K562 (cell line): ENCODE results near the gene SHANK3. TPM values are rescaled to one million over a fixed set of nuclear protein-coding genes. Genes with fewer than 3 reads are reported as not detected.

Source experiments
- ATAC-seq: fragments of 200-7000 bp; cut with Tn5 transposase; 3 replicates; pipeline ENCODE4 v1.9.1; 2020; ENCODE audit warnings: moderate library complexity
- BruUV-seq: library from RNA; stranded (reverse); fragments of 400-500 nt; replicated peaks from 2 replicates; lab custom pipeline; 2021; lab: Mats Ljungman, UMichigan
- CTCF ChIA-PET: fragments of 300-600 bp; formaldehyde crosslinking; extraction: SDS; loops from one replicate; lab custom pipeline; 2021; ENCODE audit warnings: low intra/inter-chr PET ratio; lab: Yijun Ruan, JAX
- POLR2A ChIA-PET: fragments of 300-600, 350-650 bp; sonication (Branson Sonifier 250); formaldehyde crosslinking; extraction: SDS; loops from one replicate; lab custom pipeline; 2021; ENCODE audit warnings: antibody characterized with exemption, inconsistent platforms; lab: Yijun Ruan, JAX
- DNase-seq, 4 experiments: peaks; one replicate each; pipeline versions ENCODE4 v3.0.0 to v3.0.0-alpha.2; 2011 to 2018; ENCODE audit warnings: low spot score in 3 of 4, mixed read lengths in 3 of 4; ENCODE audit errors: extremely low read depth in 1 of 4
- FAIRE-seq: peaks from 2 replicates; lab custom pipeline; 2011; peaks lifted over from hg19 to GRCh38; lab: Jason Lieb, UNC
- H2AFZ ChIP-seq: 2 replicates; pipeline ENCODE4 v1.6.0; 2011; ENCODE audit warnings: low read depth, low read length, control low read depth, inconsistent platforms
- H3K27ac ChIP-seq: fragments of 200-600 bp; 3 replicates; pipeline ENCODE4 v1.8.0; 2011; ENCODE audit warnings: low read depth, mild to moderate bottlenecking, control low read depth, inconsistent platforms, low read length, moderate library complexity, mixed read lengths; ENCODE audit errors: extremely low read depth
- H3K27me3 ChIP-seq, 2 experiments: fragments of 300-600 bp in 1 of 2; 2 replicates in 1 of 2; 3 replicates in 1 of 2; pipeline versions ENCODE4 v1.6.0 to v1.8.0; 2011; ENCODE audit warnings: inconsistent platforms in 2 of 2, low read length in 2 of 2, mild to moderate bottlenecking in 1 of 2, mixed read lengths in 1 of 2, moderate library complexity in 1 of 2; ENCODE audit not compliant: control insufficient read depth in 2 of 2, insufficient read depth in 2 of 2
- H3K36me3 ChIP-seq: fragments of 300-600 bp; 3 replicates; pipeline ENCODE4 v1.8.0; 2011; ENCODE audit warnings: mild to moderate bottlenecking, low read length, inconsistent platforms; ENCODE audit not compliant: control insufficient read depth, insufficient read depth
- H3K4me1 ChIP-seq, 2 experiments: fragments of 200-600 bp in 1 of 2; replicated peaks in 1 of 2; 2 replicates in 1 of 2; 3 replicates in 1 of 2; pipeline versions ENCODE4 v1.5.1 to v1.8.0; 2011; ENCODE audit warnings: inconsistent platforms in 2 of 2, low read length in 2 of 2, mild to moderate bottlenecking in 1 of 2, mixed read lengths in 1 of 2, moderate library complexity in 1 of 2; ENCODE audit not compliant: control insufficient read depth in 2 of 2, insufficient read depth in 2 of 2
- H3K4me2 ChIP-seq: 2 replicates; pipeline ENCODE4 v1.6.1; 2011; ENCODE audit warnings: low read length, control low read depth, inconsistent platforms, mixed read lengths; ENCODE audit not compliant: insufficient read depth
- H3K4me3 ChIP-seq: fragments of 200-600 bp; sonication (generic), shearing (Covaris generic); 2 replicates; pipeline ENCODE4 v1.5.1; 2016; ENCODE audit warnings: control low read depth, inconsistent platforms
- H3K79me2 ChIP-seq: fragments of 200-600 bp; 3 replicates; pipeline ENCODE4 v1.8.0; 2011; ENCODE audit warnings: low read length, inconsistent platforms; ENCODE audit not compliant: control insufficient read depth, insufficient read depth
- H3K9ac ChIP-seq, 2 experiments: 2 replicates each; pipeline versions ENCODE4 v1.6.0 to v1.6.1; 2011; ENCODE audit warnings: low read depth in 2 of 2, low read length in 2 of 2, control low read depth in 1 of 2, inconsistent platforms in 1 of 2, mild to moderate bottlenecking in 1 of 2, mixed read lengths in 1 of 2; ENCODE audit not compliant: insufficient read depth in 1 of 2
- H3K9me1 ChIP-seq: one replicate; pipeline ENCODE4 v1.6.0; 2011; ENCODE audit warnings: inconsistent platforms, mild to moderate bottlenecking, low read length, moderate library complexity; ENCODE audit not compliant: control insufficient read depth, insufficient read depth
- H3K9me3 ChIP-seq: replicated peaks from 2 replicates; pipeline ENCODE4 v1.5.1; 2011; ENCODE audit warnings: low read depth, low read length, inconsistent platforms; ENCODE audit not compliant: control insufficient read depth, insufficient read depth
- H4K20me1 ChIP-seq: replicated peaks from 2 replicates; pipeline ENCODE4 v1.6.1; 2011; ENCODE audit warnings: low read length, inconsistent platforms, mixed read lengths; ENCODE audit not compliant: control insufficient read depth, insufficient read depth
- ARNT ChIP-seq, 2 experiments: fragments of 450-650 bp; IDR thresholded peaks; 2 replicates each; pipeline ENCODE4 v1.6.1; 2016; ENCODE audit warnings: mild to moderate bottlenecking in 1 of 2
- ELF1 ChIP-seq: fragments of 200-800 bp; sonication (Bioruptor generic); IDR thresholded peaks from 2 replicates; pipeline ENCODE4 v1.6.1; 2016; ENCODE audit warnings: missing genetic modification characterization, missing compliant biosample characterization
- GATAD2B ChIP-seq: fragments of 450-650 bp; IDR thresholded peaks from 2 replicates; pipeline ENCODE4 v1.6.1; 2017; ENCODE audit warnings: mild to moderate bottlenecking, borderline replicate concordance
- HNRNPLL ChIP-seq: fragments of 200-400 bp; formaldehyde crosslinking; IDR thresholded peaks from 2 replicates; pipeline ENCODE4 v1.6.1; 2017; ENCODE audit warnings: low read length, low read depth, mild to moderate bottlenecking; ENCODE audit not compliant: poor library complexity, severe bottlenecking
- KDM5B ChIP-seq: fragments of 200-600 bp; sonication (generic); IDR thresholded peaks from 2 replicates; pipeline ENCODE4 v1.6.1; 2012; ENCODE audit warnings: low read depth, mild to moderate bottlenecking, moderate library complexity, low read length, control low read depth, inconsistent platforms; ENCODE audit not compliant: insufficient replicate concordance
- RHOXF2B ChIP-seq: fragments of 250-450 bp; sonication (Bioruptor Pico); conservative IDR thresholded peaks from 2 replicates; pipeline ENCODE4 v1.5.1; 2021
- SAFB2 ChIP-seq: fragments of 200-400 bp; formaldehyde crosslinking; IDR thresholded peaks from 2 replicates; pipeline ENCODE4 v1.6.1; 2018; ENCODE audit warnings: borderline replicate concordance, low read length, low read depth, moderate library complexity; ENCODE audit not compliant: severe bottlenecking
- STAT5A ChIP-seq: IDR thresholded peaks from 2 replicates; pipeline ENCODE4 v1.6.1; 2012; ENCODE audit warnings: low read length, inconsistent platforms, borderline replicate concordance
- STAT6 ChIP-seq: sonication (generic); formaldehyde crosslinking; IDR thresholded peaks from 2 replicates; pipeline ENCODE4 v1.8.1; 2023; ENCODE audit warnings: mild to moderate bottlenecking, missing genetic modification reagents
- TAF9B ChIP-seq: fragments of 450-650 bp; IDR thresholded peaks from 2 replicates; pipeline ENCODE4 v1.6.1; 2018; ENCODE audit warnings: mild to moderate bottlenecking; ENCODE audit not compliant: partially characterized antibody
- ZBED1 ChIP-seq: IDR thresholded peaks from 2 replicates; pipeline ENCODE4 v1.6.1; 2014
- ZNF124 ChIP-seq: sonication (generic); formaldehyde crosslinking; IDR thresholded peaks from 2 replicates; pipeline ENCODE4 v1.8.1; 2022; ENCODE audit warnings: missing genetic modification reagents
- ZNF133 ChIP-seq: fragments of 250-450 bp; sonication (Bioruptor Pico); IDR thresholded peaks from 2 replicates; pipeline ENCODE4 v1.4.0; 2020; ENCODE audit warnings: mild to moderate bottlenecking
- ZNF584 ChIP-seq: fragments of 200-800 bp; sonication (Bioruptor generic); IDR thresholded peaks from 2 replicates; pipeline ENCODE4 v1.6.1; 2016; ENCODE audit warnings: low read depth, mild to moderate bottlenecking, missing genetic modification characterization, missing compliant biosample characterization
- WGBS: fragments of 100-300 bp; shearing (Covaris generic); methylation state at CpG from one replicate; pipeline ENCODE4 v1.1.6; 2016; ENCODE audit warnings: low coverage, mixed read lengths; ENCODE audit not compliant: insufficient coverage; ENCODE audit errors: missing lambda C conversion rate; 5-methylcytosine and 5-hydroxymethylcytosine counted together
- in situ Hi-C: fragments of 300-500 bp; cut with MboI; formaldehyde crosslinking; loops from 4 replicates; pipeline ENCODE4 v1.15.0; 2018; ENCODE audit warnings: inconsistent platforms, mixed read lengths
- intact Hi-C: fragments of 100-400 bp; cut with micrococcal nuclease; formaldehyde crosslinking; loops from 2 replicates; pipeline ENCODE4 v1.14.2; 2022
- polyA plus RNA-seq, 8 experiments: library from polyadenylated mRNA; depleted of rRNA in 4 of 8; stranded (reverse) in 5 of 8; unstranded in 3 of 8; fragments of >200 nt; fragmentation: Nextera tagmentation in 2 of 8; fragmentation: Illumina TruSeq in 1 of 8; extraction: Ambion mirVana in 2 of 8; extraction: Trizol in 1 of 8; gene quantifications; 2 replicates each; pipeline versions ENCODE4 v1.2.1 to v1.2.3, GENCODE V29; 2011 to 2014; ENCODE audit warnings: inconsistent platforms in 1 of 8, missing spikeins in 1 of 8
- total RNA-seq, 7 experiments: library from RNA; depleted of rRNA in 6 of 7; stranded (reverse); fragments of >200 nt in 6 of 7; fragmentation: Illumina TruSeq in 2 of 7; extraction: Trizol in 2 of 7; gene quantifications; 2 replicates each; pipeline versions ENCODE4 v1.2.1 to v1.2.3, GENCODE V29; 2011 to 2021; ENCODE audit warnings: low replicate concordance in 1 of 7

The SHANK3 gene
- total and polyA plus RNA-seq, 9 of the 15 experiments (the other 6 are each of a cell fraction or from before 2014, with no cell fraction given) = 0.01 to 0.07 (median 0.03) TPM; not detected in 6

GRCh38 chr22:50706481-50707125 lies 34.0 kb downstream of the SHANK3 start:
- Histone ChIP-seq H3K36me3 (no peaks in the 10 kb centered on the region), H3K27ac (no peak overlapping the region), H3K9me1 (no peaks in the 10 kb centered on the region), H3K27me3 (peaks cover 0 to 39% of the 10 kb centered on the region in 2 experiments; a peak in 2 of 5 replicates), H3K4me1 (peaks cover 0 to 23% of the 10 kb centered on the region in 2 experiments; a peak in 2 of 5 replicates), H3K4me3 (no peak overlapping the region)
- no peak for DNase-seq
- ATAC-seq = no peak
- no TSS peak for BruUV-seq
- ChIA-PET CTCF (no interaction called here), POLR2A (no interaction called here)
- no peak for TF ChIP-seq ZNF133 (CRISPR knock-in tag)
- no peak for TF ChIP-seq SAFB2
- no peak for TF ChIP-seq TAF9B
- TF ChIP-seq, all 486 proteins: peak for 0
- in situ Hi-C loops (no loop called here), intact Hi-C loops (no loop called here)
- WGBS = 25% methylated on average over 4 of the region's 14 CpGs
- H3K9ac ChIP-seq = no peak overlapping the region
- no peak overlapping the region for H3K4me2 ChIP-seq
- no peaks in the 10 kb centered on the region for H3K9me3 ChIP-seq
- FAIRE-seq = no peak
- H4K20me1 ChIP-seq = no peaks in the 10 kb centered on the region
- no peak overlapping the region for H2AFZ ChIP-seq
- no peaks in the 10 kb centered on the region for H3K79me2 ChIP-seq

- FAIRE-seq = no peak
- POLR2A ChIA-PET = no interaction called here
These were observed 35.9 kb downstream of the SHANK3 start for GRCh38 chr22:50708474-50708873.

More at GRCh38 chr22:50708474-50708873, 35.9 kb downstream of the SHANK3 start:
- CTCF ChIA-PET = no interaction called here
- Histone ChIP-seq H2AFZ (no peak overlapping the region), H3K4me1 (peaks cover 0 to 20% of the 10 kb centered on the region in 2 experiments; a peak in 2 of 5 replicates), H3K9ac (no peak overlapping the region), H4K20me1 (peaks cover 2% of the 10 kb centered on the region; the same call in 1 of the 2 replicates), H3K27me3 (peaks cover 0 to 26% of the 10 kb centered on the region in 2 experiments; a peak in 2 of 5 replicates), H3K4me2 (no peak overlapping the region), H3K9me3 (no peaks in the 10 kb centered on the region), H3K9me1 (no peaks in the 10 kb centered on the region), H3K36me3 (no peaks in the 10 kb centered on the region), H3K79me2 (no peaks in the 10 kb centered on the region), H3K4me3 (no peak overlapping the region), H3K27ac (no peak overlapping the region)
- no TSS peak for BruUV-seq
- DNase-seq (no peak), ATAC-seq (no peak)
- 0% methylated on average over 3 of the region's 3 CpGs for WGBS
- TF ChIP-seq GATAD2B = no peak
- TF ChIP-seq ZNF124 (CRISPR knock-in tag) = no peak
- no peak for TF ChIP-seq STAT6 (CRISPR knock-in tag)
- no peak for TF ChIP-seq ZBED1
- TF ChIP-seq KDM5B = no peak
- TF ChIP-seq STAT5A = no peak
- TF ChIP-seq HNRNPLL = no peak
- no peak for TF ChIP-seq TAF9B
- TF ChIP-seq ARNT (IDR thresholded peaks at IDR 0.05) = no peak
- TF ChIP-seq ELF1 (tag) = no peak
- no peak for TF ChIP-seq RHOXF2B (CRISPR knock-in tag)
- TF ChIP-seq ZNF584 = no peak
- intact Hi-C loops = no loop called here
- in situ Hi-C loops = no loop called here
